MM.1S (cell line): ENCODE results near the gene HACL1.

ENCODE experiments used
- DNase-seq: peaks from one replicate; pipeline ENCODE4 v3.0.0-alpha.2; 2015
- H2AFZ ChIP-seq: fragments of 300-600 bp; sonication (generic); 2 replicates; pipeline ENCODE4 v1.6.0; 2016; ENCODE audit warnings: antibody characterized with exemption, low read length
- H3F3A ChIP-seq: fragments of 300-600 bp; sonication (generic); 2 replicates; pipeline ENCODE4 v1.6.1; 2016; ENCODE audit warnings: mild to moderate bottlenecking, antibody characterized with exemption, low read length, moderate library complexity, mixed read lengths; ENCODE audit not compliant: insufficient read depth
- H3K27ac ChIP-seq: fragments of 300-600 bp; sonication (generic); 2 replicates; pipeline ENCODE4 v1.5.1; 2016; ENCODE audit warnings: mild to moderate bottlenecking, low read length
- H3K27me3 ChIP-seq: fragments of 300-600 bp; sonication (generic); replicated peaks from 2 replicates; pipeline ENCODE4 v1.6.0; 2016; ENCODE audit warnings: low read length; ENCODE audit not compliant: insufficient read depth
- H3K36me3 ChIP-seq: fragments of 300-600 bp; sonication (generic); replicated peaks from 2 replicates; pipeline ENCODE4 v1.6.1; 2016; ENCODE audit warnings: mild to moderate bottlenecking, low read length, mixed read lengths; ENCODE audit not compliant: insufficient read depth
- H3K4me1 ChIP-seq: fragments of 300-600 bp; sonication (generic); 2 replicates; pipeline ENCODE4 v1.6.1; 2016; ENCODE audit warnings: low read length, mixed read lengths
- H3K4me2 ChIP-seq: fragments of 300-600 bp; sonication (generic); 2 replicates; pipeline ENCODE4 v1.6.0; 2016; ENCODE audit warnings: low read depth, low read length
- H3K4me3 ChIP-seq: fragments of 300-600 bp; sonication (generic); 2 replicates; pipeline ENCODE4 v1.5.1; 2016; ENCODE audit warnings: low read length, mixed read lengths
- H3K79me2 ChIP-seq: fragments of 300-600 bp; sonication (generic); 2 replicates; pipeline ENCODE4 v1.6.1; 2016; ENCODE audit warnings: mixed run types, low read length, mixed read lengths
- H3K9ac ChIP-seq: fragments of 300-600 bp; sonication (generic); 2 replicates; pipeline ENCODE4 v1.6.1; 2016; ENCODE audit warnings: low read length, mixed read lengths
- H3K9me2 ChIP-seq: fragments of 300-600 bp; sonication (generic); replicated peaks from 2 replicates; pipeline ENCODE4 v1.6.1; 2016; ENCODE audit warnings: mild to moderate bottlenecking, low read length, mixed read lengths; ENCODE audit not compliant: insufficient read depth
- H3K9me3 ChIP-seq: fragments of 300-600 bp; sonication (generic); replicated peaks from 2 replicates; pipeline ENCODE4 v1.6.1; 2016; ENCODE audit warnings: mild to moderate bottlenecking, low read length, mixed read lengths; ENCODE audit not compliant: insufficient read depth
- H4K20me1 ChIP-seq: fragments of 300-600 bp; sonication (generic); 2 replicates; pipeline ENCODE4 v1.6.1; 2016; ENCODE audit warnings: mild to moderate bottlenecking, low read length, moderate library complexity, mixed read lengths; ENCODE audit not compliant: insufficient read depth
- EZH2 ChIP-seq: fragments of 300-600 bp; sonication (generic); optimal IDR thresholded peaks from 2 replicates; pipeline ENCODE3; 2017; ENCODE audit warnings: low read depth, mild to moderate bottlenecking, antibody characterized with exemption, low read length, mixed read lengths
- EZH2phosphoT487 ChIP-seq: fragments of 300-600 bp; sonication (generic); IDR thresholded peaks from 2 replicates; pipeline ENCODE4 v1.6.1; 2018; ENCODE audit warnings: antibody characterized with exemption, low read length
- TF ChIP-seq, protein P1 (sequence below): fragments of 300-600 bp; sonication (generic); IDR thresholded peaks from 2 replicates; pipeline ENCODE4 v1.5.1; 2016; ENCODE audit warnings: antibody characterized with exemption, low read length, mixed read lengths

Gene HACL1

DNA sequence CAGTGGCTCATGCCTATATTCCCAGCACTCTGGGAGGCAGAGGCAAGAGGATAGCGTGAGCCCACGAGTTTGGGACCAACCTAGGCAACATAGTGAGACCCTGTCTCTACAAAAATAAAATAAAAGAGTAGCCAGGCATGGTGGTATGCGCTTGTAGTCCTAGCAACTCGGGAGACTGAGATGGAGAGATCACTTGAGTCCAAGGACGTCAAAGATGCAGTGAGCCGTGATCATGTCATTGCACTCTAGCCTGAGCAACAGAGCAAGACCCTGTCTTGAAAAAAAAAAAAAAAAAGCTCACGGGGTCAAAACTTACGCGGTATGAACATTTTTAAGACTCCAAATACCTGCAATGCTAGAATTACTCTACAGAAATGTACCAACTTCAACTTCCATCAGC, 42.8 kb downstream of the HACL1 start:
- H4K20me1 ChIP-seq: no peaks in the 10 kb centered on the region
- H3K27me3 ChIP-seq: no peaks in the 10 kb centered on the region
- H3K4me3 ChIP-seq: no peak overlapping the region
- no peak overlapping the region for H3K27ac ChIP-seq
- H3F3A ChIP-seq: peaks cover 12% of the 10 kb centered on the region
- H3K79me2 ChIP-seq: no peaks in the 10 kb centered on the region
- TF ChIP-seq EZH2phosphoT487: no peak
- TF ChIP-seq, protein P1, sequence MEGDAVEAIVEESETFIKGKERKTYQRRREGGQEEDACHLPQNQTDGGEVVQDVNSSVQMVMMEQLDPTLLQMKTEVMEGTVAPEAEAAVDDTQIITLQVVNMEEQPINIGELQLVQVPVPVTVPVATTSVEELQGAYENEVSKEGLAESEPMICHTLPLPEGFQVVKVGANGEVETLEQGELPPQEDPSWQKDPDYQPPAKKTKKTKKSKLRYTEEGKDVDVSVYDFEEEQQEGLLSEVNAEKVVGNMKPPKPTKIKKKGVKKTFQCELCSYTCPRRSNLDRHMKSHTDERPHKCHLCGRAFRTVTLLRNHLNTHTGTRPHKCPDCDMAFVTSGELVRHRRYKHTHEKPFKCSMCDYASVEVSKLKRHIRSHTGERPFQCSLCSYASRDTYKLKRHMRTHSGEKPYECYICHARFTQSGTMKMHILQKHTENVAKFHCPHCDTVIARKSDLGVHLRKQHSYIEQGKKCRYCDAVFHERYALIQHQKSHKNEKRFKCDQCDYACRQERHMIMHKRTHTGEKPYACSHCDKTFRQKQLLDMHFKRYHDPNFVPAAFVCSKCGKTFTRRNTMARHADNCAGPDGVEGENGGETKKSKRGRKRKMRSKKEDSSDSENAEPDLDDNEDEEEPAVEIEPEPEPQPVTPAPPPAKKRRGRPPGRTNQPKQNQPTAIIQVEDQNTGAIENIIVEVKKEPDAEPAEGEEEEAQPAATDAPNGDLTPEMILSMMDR: no peak
- TF ChIP-seq EZH2: no peak
- H3K9me3 ChIP-seq: no peaks in the 10 kb centered on the region
- H3K9me2 ChIP-seq: no peaks in the 10 kb centered on the region
- no peaks in the 10 kb centered on the region for H3K36me3 ChIP-seq
- no peak overlapping the region for H3K4me2 ChIP-seq
- H3K9ac ChIP-seq: no peak overlapping the region
- DNase-seq: no peak
- peaks cover 17% of the 10 kb centered on the region for H3K4me1 ChIP-seq
- H2AFZ ChIP-seq: no peak overlapping the region

DNA sequence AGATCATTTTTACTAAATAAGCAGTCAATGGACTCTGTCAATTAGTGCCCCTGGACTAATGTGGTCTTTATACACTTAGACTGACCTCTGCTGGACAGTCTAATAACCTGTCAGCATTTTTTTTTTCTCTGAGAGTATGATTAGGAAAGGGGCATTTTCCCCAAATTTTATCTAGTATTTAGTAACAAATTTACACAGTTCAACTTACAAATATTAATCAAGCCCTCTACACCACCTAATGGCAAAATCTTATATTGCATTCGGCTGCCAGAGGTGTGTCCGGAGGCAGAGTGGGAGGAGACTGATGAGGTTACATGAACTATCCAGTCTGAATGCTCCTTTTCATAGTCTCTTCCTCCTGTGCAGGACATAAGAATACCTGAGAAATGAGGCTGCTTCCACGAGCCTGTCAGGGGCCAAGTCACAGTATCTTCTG, 43.8 kb downstream of the HACL1 start:
- Histone ChIP-seq H3K9me2 (no peaks in the 10 kb centered on the region), H3K4me2 (0 out of 2 replicates have a peak overlapping the region, but pooled peaks have one; percentile 28), H3F3A (peaks cover 12% of the 10 kb centered on the region), H3K4me1 (peaks cover 17% of the 10 kb centered on the region), H3K79me2 (no peaks in the 10 kb centered on the region), H4K20me1 (no peaks in the 10 kb centered on the region), H3K9ac (no peak overlapping the region), H2AFZ (no peak overlapping the region), H3K27me3 (no peaks in the 10 kb centered on the region), H3K9me3 (no peaks in the 10 kb centered on the region), H3K4me3 (no peak overlapping the region), H3K27ac (no peak overlapping the region), H3K36me3 (no peaks in the 10 kb centered on the region)
- DNase-seq: peak; percentile 71
- TF ChIP-seq, protein P1: peak; percentile 62
- TF ChIP-seq EZH2: no peak

DNA sequence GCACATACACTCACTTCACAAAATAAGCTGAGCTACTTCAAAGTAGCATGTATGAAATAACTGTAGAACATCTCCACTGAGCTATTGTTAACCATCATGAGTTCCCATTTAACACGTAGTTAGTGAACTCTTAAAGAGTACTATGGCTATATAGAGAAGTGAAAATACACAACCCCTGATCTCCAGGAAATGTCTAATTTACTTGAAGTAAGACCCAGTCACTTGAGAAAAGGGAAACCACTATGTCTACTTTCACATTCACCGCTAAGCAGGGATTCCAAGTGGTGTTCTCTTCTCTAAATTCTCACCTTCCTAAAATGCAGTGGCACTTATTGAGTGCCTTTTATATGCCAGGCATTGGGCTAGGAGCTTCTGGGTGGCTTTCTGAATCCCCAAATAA, 44.9 kb downstream of the HACL1 start:
- Histone ChIP-seq H3K79me2 (no peaks in the 10 kb centered on the region), H2AFZ (no peak overlapping the region)

More for the DNA sequence above, 44.9 kb downstream of the HACL1 start:
- 0 out of 2 replicates have a peak, but pooled peaks have one; percentile 41 for TF ChIP-seq EZH2phosphoT487
- TF ChIP-seq EZH2: no peak
- TF ChIP-seq, protein P1: no peak
- Histone ChIP-seq H3K4me1 (peaks cover 17% of the 10 kb centered on the region), H3K4me2 (peak overlapping the region; percentile 28; the same call in 1 of the 2 replicates), H3K36me3 (no peaks in the 10 kb centered on the region), H3F3A (peaks cover 12% of the 10 kb centered on the region), H3K9ac (no peak overlapping the region), H3K9me2 (no peaks in the 10 kb centered on the region), H4K20me1 (no peaks in the 10 kb centered on the region), H3K4me3 (no peak overlapping the region), H3K27ac (no peak overlapping the region), H3K9me3 (no peaks in the 10 kb centered on the region), H3K27me3 (no peaks in the 10 kb centered on the region)
- peak; percentile 76 for DNase-seq
